Activated CD4-positive, alpha-beta T cell treated with anti-CD3 and anti-CD28 coated beads, Interleukin-2, Interleukin-4, amounts not matched to agents 100 ng/mL and 50 ng/mL, durations not matched to agents 16 hours and 8 hours (primary cell): ENCODE measurements around the gene LSM14A.
A peak's percentile ranks its signal among the peaks of the same experiment; 100 is the strongest.
"Not testable (repeated sequence)": the region's sequence is repeated elsewhere in the genome, so short reads cannot be mapped to it uniquely, and the experiment has no call there.

Experiments
- DNase-seq: peaks from one replicate; pipeline ENCODE4 v3.0.0-alpha.2; 2020; ENCODE audit warnings: low spot score

Gene LSM14A

GRCh38 chr19:34230820-34231219 lies 58.5 kb downstream of the LSM14A start:
- DNase-seq = no peak

- no peak for DNase-seq
These were observed 59.1 kb downstream of the LSM14A start for GRCh38 chr19:34231439-34231838.

GRCh38 chr19:34232566-34233481 lies 60.5 kb downstream of the LSM14A start:
- peak; percentile 72 for DNase-seq

- DNase-seq = no peak
These were observed 63.2 kb downstream of the LSM14A start for GRCh38 chr19:34235425-34235940.

GRCh38 chr19:34236035-34236987 lies 64.0 kb downstream of the LSM14A start:
- DNase-seq = no peak

- no peak for DNase-seq
These were observed 65.0 kb downstream of the LSM14A start for GRCh38 chr19:34237283-34237682.

GRCh38 chr19:34237939-34238338 lies 65.6 kb downstream of the LSM14A start:
- no peak for DNase-seq

- no peak for DNase-seq
These were observed 69.4 kb downstream of the LSM14A start for GRCh38 chr19:34241513-34242337.

GRCh38 chr19:34243138-34243875 lies 71.0 kb downstream of the LSM14A start:
- not testable (repeated sequence) for DNase-seq

GRCh38 chr19:34243876-34244578 lies 71.7 kb downstream of the LSM14A start:
- no peak for DNase-seq

- DNase-seq = no peak
These were observed 72.5 kb downstream of the LSM14A start for GRCh38 chr19:34244611-34245299.

- DNase-seq = no peak
These were observed 74.0 kb downstream of the LSM14A start for GRCh38 chr19:34246340-34246739.

- no peak for DNase-seq
These were observed 76.6 kb downstream of the LSM14A start for GRCh38 chr19:34248941-34249340.

- DNase-seq = not testable (repeated sequence)
These were observed 80.9 kb downstream of the LSM14A start for GRCh38 chr19:34253167-34253566.

- DNase-seq = not testable (repeated sequence)
These were observed 81.4 kb downstream of the LSM14A start for GRCh38 chr19:34253681-34254045.

GRCh38 chr19:34254046-34254697 lies 81.9 kb downstream of the LSM14A start, which contains the start of gene GARRE1:
Gene GARRE1, plus strand, starts transcription at chr19:34254554. Its CDS starts 45,920 bp downstream, at chr19:34300474.
- peak; percentile 83 for DNase-seq

GRCh38 chr19:34254698-34255432 lies 82.6 kb downstream of the LSM14A start:
- no peak for DNase-seq

GRCh38 chr19:34255546-34255945 lies 83.2 kb downstream of the LSM14A start:
- DNase-seq = no peak
